ENCODE data around the gene FRK. TPM values are rescaled to one million over a fixed set of nuclear protein-coding genes. Genes with fewer than 3 reads are reported as not detected.
"Not testable (repeated sequence)": the region's sequence is repeated elsewhere in the genome, so short reads cannot be mapped to it uniquely, and the experiment has no call there.

The FRK gene
- total RNA-seq, 1 experiment from 2014 or later, result 0.02 TPM

DNA sequence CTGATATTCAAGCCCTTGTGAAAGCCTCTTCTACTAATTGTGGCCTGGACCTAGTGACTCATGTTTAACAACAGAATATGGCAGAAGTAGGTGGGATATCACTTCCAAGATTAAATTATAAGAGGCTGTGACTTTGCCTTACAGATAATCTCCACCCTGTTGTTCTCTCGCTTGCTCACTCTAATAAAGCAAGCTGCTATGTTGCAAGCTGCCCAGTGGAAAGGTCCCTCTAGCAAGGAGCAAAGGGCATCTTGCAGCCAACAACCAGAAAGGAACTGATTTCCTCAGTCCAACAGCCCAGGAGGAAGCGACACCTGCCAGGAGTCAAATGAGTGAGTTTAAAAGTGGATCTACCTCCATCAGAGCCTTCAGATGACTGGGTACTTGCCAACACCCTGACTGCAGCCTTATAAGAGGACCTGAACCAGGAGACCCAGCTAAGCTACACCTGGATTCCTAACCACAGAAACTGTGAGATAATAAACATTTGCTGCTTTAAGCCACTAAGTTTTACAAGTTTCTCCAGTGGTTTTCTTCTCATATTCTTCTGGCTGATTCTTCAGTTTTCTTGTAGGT lies 112.6 kb downstream of the FRK start:
- DNase-seq (ENCODE audit: low read depth), result no peak

DNA sequence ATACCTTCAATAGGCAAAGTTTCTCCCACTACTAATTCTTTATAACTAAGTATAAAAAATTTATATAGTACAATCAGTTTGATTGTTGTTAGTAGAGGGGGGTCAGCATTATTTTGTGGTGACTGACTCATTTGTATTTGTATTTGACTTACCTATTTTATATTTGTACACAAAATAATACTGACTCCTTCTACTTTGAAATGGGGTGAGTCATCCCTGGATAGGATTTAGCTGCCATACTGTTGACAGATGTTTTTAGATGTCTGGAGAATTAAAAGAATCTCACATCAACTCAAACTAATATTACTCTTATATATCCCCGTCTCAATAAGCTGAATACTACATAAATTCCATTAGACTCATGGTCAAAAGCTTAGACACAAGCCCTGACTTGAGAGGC lies 114.9 kb downstream of the FRK start:
- no peak for DNase-seq (ENCODE audit: low read depth)

DNA sequence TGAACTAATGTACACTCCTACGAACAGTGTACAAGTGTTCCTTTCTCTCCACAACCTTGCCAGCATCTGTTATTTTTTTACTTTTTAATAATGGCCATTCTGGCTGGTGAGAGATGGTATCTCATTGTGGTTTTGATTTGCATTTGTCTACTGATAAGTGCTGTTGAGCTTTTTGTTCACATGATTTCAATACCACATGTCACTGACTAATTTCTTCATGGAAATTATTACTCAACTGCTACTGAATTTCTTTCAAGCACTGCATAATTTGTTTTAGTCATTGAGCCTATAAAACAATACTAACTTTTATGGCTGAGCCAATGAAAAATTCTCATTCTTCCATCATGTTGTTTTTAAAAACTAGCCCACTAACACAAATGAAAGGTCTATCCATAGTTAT lies 115.4 kb downstream of the FRK start:
- no peak for DNase-seq (ENCODE audit: low read depth)

DNA sequence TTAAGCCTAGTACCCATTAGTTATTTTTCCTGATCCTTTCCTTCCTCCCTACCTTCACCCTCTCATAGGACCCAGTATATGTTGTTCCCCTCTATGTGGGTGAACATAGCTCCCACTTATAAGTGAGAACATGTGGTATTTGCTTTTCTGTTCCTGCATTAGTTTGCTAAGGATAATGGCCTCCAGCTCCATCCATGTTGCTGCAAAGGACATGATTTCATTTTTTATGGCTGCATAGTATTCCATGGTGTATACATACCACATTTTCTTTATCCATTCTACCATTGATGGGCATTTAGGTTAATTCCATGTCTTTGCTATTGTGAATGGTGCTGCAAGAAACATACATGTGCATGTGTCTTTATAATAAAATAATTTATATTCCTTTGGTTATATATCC lies 115.9 kb downstream of the FRK start:
- DNase-seq (ENCODE audit: low read depth), result not testable (repeated sequence)

DNA sequence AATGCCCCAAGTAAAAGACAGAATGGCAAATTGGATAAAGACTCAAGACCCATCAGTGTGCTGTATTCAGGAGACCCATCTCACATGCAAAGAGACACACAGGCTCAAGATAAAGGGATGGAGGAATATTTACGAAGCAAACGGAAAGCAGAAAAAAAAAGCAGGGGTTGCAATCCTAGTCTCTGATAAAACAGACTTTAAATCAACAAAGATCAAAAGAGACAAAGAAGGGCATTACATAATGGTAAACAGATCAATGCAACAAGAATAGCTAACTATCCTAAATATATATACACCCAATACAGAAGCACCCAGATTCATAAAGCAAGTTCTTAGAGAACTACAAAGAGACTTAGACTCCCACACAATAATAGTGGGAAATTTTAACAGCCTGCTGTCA lies 123.2 kb downstream of the FRK start:
- DNase-seq (ENCODE audit: low read depth), result not testable (repeated sequence)

DNA sequence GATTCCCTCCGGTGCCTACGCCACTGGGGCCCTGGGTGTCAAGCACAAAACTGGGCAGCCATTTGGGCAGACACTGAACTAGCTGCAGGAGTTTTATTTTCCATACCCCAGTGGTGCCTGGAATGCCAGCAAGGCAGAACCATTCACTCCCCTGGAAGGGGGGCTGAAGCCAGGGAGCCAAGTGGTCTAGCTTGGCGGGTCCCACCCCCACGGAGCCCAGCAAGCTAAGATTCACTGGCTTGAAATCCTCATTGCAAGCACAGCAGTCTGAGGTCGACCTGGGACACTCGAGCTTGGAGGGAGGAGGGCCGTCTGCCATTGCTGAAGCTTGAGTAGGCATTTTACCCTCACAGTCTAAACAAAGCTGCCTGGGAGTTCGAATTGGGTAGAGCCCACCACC lies 125.3 kb downstream of the FRK start:
- no peak for DNase-seq (ENCODE audit: low read depth)

DNA sequence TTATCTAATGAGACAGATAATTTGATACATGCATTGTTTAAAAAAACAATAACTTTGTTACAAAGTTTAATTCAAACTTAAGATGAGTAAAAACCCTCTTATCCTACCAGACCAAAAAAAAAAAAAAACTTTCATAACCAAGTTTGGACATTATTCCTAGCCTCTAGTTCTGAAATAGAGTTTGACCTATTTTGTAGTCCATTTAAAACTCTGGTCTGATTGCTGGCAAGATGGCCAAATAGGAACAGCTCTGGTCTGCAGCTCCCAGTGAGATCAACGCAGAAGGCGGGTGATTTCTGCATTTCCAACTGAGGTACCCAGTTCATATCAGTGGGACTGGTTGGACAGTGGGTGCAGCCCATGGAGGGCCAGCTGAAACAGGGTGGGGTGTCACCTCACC lies 125.9 kb downstream of the FRK start:
- DNase-seq (ENCODE audit: low read depth), result no peak

DNA sequence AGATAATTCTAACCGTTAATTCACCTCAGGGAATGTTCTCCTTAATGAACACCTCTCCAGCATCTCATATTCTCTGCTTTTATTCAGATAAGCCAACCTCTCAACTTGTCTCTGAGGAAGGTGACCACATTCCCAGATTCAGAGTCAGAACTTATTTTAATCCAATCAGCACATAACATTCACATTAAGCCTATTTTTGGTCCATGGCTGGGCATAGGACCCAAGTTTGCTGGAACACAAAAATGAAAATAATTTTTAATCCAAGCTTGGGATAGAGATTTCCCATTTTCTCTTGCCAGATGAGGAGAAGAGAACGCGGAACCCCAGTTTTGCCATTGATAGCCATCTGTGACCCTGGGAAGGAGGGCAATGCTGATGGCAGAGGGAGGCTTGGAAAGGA lies 126.5 kb downstream of the FRK start:
- DNase-seq (ENCODE audit: low read depth), result no peak

DNA sequence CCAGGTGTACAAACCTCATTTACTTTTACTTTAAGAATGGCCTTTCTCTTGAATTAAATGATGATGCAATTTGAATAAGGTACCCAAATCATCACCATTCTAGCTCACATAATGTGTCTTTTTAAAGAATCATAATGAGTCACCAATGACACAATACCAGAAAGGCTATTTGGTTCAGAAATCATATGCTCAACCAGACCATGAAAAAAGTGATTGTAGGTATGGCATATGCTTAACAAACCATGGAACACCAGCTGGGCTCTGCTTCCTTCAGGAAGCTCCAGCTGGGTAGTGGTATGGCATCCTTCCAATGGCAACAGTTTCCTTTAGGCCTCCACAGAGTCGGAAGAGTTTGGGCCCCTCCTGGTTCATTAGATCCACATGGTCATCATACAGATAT lies 128.2 kb downstream of the FRK start:
- peak; percentile 95 for DNase-seq (ENCODE audit: low read depth)

DNA sequence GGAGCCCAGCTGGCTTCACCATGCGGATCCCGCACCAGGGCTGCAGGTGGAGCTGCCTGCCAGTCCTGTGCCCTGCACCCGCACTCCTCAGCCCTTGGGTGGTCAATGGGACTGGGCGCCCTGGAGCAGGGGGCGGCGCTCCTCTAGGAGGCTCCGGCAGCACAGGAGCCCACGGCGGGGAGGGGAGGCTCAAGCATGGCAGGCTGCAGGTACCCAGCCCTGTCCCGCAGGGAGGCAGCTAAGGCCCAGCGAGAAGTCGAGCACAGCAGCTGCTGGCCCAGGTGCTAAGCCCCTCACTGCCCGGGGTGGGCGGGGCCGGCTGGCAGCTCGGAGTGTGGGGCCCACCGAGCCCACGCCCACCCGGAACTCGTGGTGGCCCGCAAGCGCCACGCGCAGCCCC lies 132.7 kb downstream of the FRK start:
- DNase-seq (ENCODE audit: low read depth), result not testable (repeated sequence)

DNA sequence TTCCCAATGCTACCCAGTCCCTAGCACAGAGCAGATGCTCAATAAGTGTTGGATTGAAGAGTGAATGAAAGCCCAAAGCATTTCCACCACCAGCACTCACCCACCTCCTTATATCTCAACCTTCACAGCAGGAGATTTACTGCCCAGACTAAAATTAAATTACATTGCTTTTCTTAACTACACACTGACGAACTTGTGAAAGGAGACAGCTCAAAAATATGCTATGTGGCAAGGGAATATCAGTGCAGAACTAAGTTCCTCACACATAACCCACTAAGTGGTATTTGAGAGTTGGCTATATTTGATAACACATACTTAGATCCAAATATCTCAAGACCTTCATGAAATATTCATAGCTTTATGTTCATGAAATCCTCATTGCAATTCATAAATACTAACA lies 137.7 kb downstream of the FRK start:
- DNase-seq (ENCODE audit: low read depth), result no peak

DNA sequence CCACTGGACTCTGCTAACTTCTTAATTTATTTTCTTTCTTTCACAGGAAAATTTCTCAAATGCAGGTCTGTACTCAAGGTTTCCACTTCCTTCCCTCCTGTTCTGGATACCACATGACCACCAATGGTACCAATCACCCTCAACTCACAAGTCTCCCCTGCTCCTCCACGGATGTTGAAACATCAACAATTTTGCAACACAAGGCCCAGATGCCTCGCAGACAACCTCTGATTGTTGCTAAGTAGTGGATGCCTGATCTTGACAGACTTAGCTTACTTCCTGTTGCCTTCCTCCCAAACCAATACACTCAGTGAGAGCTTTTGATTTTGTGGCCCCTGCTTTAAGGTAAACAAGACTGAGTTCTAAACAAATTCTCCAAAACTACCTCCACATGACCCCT lies 146.6 kb downstream of the FRK start:
- no peak for DNase-seq (ENCODE audit: low read depth)

DNA sequence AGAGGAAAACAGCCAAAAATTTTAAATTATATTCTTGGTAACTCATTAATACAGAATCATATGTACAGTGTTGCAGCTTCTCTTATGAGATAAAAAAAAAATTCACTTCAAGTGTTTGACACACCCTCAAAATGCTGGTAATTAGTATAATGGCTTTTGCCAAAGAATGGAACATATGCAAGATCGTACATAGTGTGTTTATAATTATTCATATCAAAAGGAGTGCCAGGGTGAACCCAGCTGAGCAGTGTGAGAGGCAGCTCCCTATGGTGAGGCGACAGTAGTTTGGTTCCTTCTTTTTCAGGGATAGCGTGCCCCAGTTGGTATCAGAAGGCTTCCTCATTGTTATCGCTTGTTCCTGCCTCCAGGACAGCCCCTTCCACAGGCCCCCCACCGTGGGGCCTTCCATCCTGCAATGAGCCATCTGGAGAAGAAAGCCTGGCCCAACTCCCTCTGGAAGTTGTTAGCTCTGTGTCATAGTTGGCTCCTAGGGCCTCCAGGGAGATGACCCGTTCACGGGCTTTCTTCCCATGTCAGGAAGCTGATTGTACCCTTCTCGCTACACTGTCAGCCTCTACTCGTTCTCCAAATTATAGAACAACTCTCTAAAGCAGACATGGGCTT lies 150.7 kb downstream of the FRK start:
- DNase-seq (ENCODE audit: low read depth), result no peak

DNA sequence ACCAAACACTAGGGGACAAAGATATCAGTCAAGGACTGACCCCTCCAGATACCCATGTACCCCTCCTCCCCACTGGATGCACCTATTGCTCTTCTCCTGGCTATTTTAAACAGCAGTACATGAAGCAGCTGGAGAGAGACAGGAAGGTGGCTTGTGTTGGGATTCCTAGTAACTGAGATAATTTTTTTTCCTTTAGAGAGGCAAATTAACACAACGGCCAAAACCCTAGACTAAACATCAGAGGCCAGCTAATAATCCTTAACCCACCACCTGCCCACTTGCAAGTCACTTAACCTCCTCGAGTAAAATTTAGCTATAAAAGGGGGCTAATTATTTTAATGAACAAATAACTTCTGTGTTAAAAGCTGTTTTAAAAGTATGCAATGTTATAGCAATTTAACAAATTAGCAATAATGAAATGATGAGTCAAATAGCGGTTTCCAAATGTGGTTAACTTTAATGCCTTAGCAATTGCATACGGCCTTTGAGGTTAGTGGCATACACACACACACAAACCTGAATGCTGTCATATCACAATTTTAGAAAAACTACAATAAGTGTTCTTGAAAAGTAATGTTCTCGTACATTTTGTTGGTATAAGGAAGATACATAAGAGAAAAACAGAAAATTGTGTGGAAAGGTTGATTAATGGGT lies 151.7 kb downstream of the FRK start:
- DNase-seq (ENCODE audit: low read depth), result no peak

DNA sequence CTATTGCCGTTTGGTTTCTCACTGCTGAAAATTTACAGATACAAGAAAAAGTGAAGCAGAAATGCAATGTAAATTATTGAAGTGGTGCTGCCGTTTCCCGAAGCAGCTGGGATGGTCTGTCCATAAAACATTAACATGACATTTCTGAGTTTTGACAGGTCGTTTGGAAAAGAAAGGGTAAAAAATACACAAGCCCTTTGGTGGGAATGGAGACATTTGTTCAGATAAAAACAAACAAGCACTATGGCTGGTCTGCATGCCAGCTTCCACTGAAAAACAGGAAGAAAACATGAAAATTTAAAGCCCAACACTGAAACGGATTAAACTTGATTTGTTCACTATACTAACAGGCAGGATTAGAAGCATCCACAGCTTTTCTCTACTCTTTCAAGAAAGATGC lies 155.2 kb downstream of the FRK start:
- DNase-seq (ENCODE audit: low read depth), result no peak

DNA sequence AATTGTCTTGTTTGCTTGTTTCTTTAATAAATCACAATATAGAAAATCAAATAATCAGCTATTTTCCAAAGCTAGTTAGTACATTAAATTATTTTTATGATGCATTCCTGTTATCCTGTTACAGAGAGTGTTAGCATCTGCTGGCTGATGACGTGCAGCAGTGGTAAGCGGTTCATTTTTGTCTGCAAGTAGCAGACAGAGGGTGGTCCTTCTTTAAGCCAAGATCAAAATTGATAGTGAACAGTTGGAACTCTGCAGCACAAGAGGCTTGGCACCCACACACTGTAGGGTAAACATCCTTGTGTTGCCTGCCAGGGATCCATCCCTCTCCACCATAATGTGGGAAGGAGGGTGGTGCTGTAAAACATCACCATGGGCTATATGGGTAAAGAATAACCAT lies 158.3 kb downstream of the FRK start:
- DNase-seq (ENCODE audit: low read depth), result no peak

DNA sequence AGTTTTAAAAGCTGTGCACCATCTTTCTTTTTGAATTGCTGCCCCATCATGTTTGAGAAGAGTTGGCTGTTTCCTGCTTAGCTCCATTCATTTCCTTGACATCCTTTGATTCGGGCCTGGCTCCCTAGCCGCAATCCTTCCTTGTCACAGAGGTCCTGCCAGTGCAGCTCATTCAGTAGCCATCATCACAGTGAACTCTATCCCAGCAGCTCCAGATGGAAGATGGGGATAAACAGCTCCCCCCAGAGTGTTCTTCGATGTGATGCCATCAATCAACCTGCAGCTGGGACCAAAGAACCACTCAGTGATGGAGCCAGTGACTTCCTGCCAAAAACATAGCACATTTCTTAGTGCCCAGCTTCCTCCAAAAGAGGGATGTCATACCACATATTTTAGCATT lies 158.8 kb downstream of the FRK start:
- no peak for DNase-seq (ENCODE audit: low read depth)

DNA sequence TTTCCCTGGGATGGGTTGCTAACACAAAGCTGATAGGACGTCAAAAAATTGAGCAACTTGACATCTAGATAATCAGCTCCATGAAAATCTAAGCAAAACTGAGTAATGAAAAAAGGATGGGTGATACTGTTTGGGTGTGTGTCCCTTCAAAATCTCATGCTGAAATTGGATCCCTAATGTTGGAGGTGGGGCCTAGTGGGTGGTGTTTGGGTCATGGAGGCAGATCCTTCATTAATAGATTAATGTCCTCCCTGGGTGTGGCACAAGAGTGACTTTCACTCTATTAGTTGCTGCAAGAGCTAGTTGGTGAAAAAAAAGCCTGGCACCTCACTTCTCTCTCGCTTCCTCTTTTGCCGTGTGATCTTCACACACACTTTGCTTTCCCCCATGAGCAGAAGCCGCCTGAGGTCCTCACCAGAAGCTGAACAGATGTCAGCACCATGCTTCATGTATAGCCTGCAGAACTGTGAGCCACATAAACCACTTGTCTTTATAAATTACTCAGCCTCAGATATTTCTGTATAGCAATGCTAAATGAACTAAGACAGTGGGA lies 160.9 kb downstream of the FRK start:
- DNase-seq (ENCODE audit: low read depth), result no peak

DNA sequence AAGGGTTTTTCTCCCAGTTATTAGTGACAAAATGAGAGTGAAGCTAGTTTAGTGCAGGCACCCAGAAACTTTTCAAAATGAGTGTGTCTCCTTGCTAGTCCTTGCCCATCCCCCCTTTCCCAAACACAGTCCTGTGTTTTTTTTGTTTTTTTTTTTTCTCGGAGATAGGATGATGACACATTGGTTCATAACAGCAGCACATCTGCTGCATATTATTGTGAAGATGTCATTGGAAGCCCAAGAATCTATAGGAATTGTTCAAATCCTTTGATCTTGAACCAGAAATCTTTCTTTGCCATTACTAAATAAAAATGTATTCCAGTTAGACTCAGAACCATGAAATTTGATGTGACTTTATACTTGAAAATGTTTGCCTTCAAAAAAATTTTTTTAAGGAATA lies 162.4 kb downstream of the FRK start:
- peak; percentile 32 for DNase-seq (ENCODE audit: low read depth)

DNA sequence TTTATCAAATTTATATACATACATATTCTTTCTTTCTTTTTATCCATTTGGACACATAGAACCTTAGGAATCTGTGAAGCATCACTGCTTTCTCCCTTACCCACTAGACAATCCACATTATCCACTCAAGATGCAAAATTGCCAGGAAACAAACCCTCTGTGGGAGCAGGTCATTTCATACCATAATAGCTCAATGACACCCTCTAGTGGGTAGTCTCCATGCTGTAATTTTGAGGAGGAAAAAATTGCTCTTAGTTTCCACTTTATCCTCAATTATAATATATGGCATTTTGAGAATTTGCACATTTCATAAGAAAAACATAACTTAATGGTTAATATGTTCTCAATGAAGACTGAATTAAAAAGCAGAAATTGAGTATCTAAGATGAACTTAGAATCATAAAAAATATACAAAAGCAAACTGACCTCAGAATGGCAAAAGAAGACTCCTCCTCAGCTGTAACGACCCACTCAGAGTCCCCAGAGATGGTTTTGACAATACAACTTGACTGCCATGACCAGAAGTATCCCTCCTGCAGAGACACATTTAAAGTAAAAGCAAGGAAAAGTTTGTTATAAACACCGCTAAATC lies 164.1 kb downstream of the FRK start:
- DNase-seq (ENCODE audit: low read depth), result peak; percentile 17

DNA sequence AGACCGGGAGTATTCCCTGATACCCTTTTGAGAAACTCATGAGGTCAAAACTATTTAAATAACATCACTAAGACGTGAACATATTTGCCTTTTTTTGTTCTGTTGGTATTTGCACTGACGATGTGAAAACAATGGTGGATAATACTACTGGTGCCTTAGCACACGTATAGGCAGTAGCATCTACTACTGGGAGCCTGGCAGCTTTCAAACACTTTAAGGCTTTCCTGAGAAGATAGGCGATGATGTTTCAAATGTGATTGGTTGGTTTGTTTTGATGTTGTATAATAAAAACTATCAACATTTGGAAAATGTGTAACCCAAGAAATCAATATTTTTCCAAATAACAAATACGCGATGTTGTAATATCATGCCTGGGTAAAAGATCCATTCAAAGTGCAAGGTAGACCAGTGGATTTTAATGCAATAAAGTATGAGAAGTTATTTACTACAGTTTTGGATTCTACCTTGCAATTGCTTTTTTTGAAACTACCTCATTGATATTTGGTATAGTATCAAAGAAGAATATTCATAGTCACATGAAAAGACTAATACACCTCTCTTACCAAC lies 166.2 kb downstream of the FRK start:
- no peak for DNase-seq (ENCODE audit: low read depth)

DNA sequence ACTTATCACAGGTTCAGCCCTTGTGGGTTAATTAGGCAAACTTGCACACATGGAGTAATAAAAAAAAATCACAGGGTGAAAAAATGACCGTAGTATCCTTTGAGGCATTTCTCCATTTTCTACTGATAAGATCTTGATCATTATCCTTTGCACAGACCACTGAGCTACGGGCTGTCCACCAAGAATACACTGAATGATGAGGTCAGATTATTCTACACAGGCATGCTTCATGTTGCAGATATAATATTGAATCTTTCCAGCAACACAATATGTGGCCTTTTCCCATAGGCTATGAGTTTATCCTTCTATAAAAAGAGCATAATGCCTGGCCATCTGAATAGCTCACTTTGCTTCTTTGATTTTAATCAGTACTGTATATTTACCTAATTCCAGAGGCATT lies 168.9 kb downstream of the FRK start:
- no peak for DNase-seq (ENCODE audit: low read depth)
